Measurements from ENCODE around the gene SLC9A3. TPM values are rescaled to one million over a fixed set of nuclear protein-coding genes. Genes with fewer than 3 reads are reported as not detected.
A peak's percentile ranks its signal among the peaks of the same experiment; 100 is the strongest.

SLC9A3 gene
- total RNA-seq, 1 experiment from 2014 or later, result 0.85 TPM

GRCh38 chr5:446066-446882, 78.0 kb downstream of the SLC9A3 start:
- DNase-seq, result peak; percentile 12
- Histone ChIP-seq H3K23me2 (ENCODE audit: insufficient read length, low read depth, low read length, poor library complexity, severe bottlenecking) (peaks cover 12% of the 10 kb centered on the region), H3K4ac (ENCODE audit: low read depth, low read length) (no peak overlapping the region), H4K8ac (replicated peaks; ENCODE audit: insufficient read length, low read depth, low read length) (no peak overlapping the region), H2BK15ac (ENCODE audit: low read depth, low read length) (no peak overlapping the region), H3K4me1 (ENCODE audit: insufficient read depth, low read length) (no peaks in the 10 kb centered on the region), H4K91ac (ENCODE audit: insufficient read length, low read depth, low read length) (no peak overlapping the region), H3K14ac (ENCODE audit: insufficient read depth, low read length) (no peak overlapping the region), H3K4me2 (ENCODE audit: insufficient read depth, insufficient read length, low read length) (no peak overlapping the region), H3K27me3 (ENCODE audit: insufficient read depth, low read length) (no peaks in the 10 kb centered on the region), H2BK120ac (ENCODE audit: low read depth, low read length, poor library complexity, severe bottlenecking) (no peak overlapping the region), H3T11ph (ENCODE audit: low read length) (no peak overlapping the region), H4K5ac (ENCODE audit: insufficient read length, low read depth, low read length) (no peak overlapping the region), H2AFZ (ENCODE audit: low read length) (no peak overlapping the region), H3K79me2 (ENCODE audit: insufficient read depth, low read length) (peaks cover 6% of the 10 kb centered on the region; the same call in 1 of the 2 replicates), H4K20me1 (ENCODE audit: control insufficient read depth, insufficient read depth, insufficient read length) (no peaks in the 10 kb centered on the region), H3K18ac (ENCODE audit: insufficient read length, low read depth, low read length) (no peak overlapping the region), H2BK5ac (ENCODE audit: insufficient read length, low read length) (no peak overlapping the region), H3K9ac (ENCODE audit: extremely low read depth, insufficient read length, low read length) (no peak overlapping the region), H3K27ac (ENCODE audit: insufficient read length, low read depth, low read length) (no peak overlapping the region), H3K56ac (ENCODE audit: insufficient read length, low read depth, low read length) (no peak overlapping the region), H3K9me3 (ENCODE audit: control insufficient read depth, low read depth, low read length) (no peaks in the 10 kb centered on the region), H3K79me1 (ENCODE audit: insufficient read depth, low read depth, low read length, poor library complexity, severe bottlenecking) (peaks cover 10% of the 10 kb centered on the region), H2BK20ac (ENCODE audit: low read depth, low read length, poor library complexity, severe bottlenecking) (no peak overlapping the region), H2BK12ac (ENCODE audit: insufficient read length, low read depth, low read length) (no peak overlapping the region), H2AK5ac (ENCODE audit: insufficient read length, low read length) (no peak overlapping the region), H3K23ac (ENCODE audit: insufficient read length, low read depth, low read length) (no peak overlapping the region)
- peaks cover 5% of the 10 kb centered on the region for H3K27me3 Mint-ChIP-seq (ENCODE audit: low read depth)
- H3K27ac Mint-ChIP-seq, result no peak overlapping the region
- no peak for TF ChIP-seq CTCF (conservative IDR thresholded peaks at IDR 0.05)
- peaks cover 2 to 3% of the 10 kb centered on the region in 2 experiments; a peak in 2 of 5 replicates for H3K9me3 Mint-ChIP-seq
- no peak overlapping the region for H3K4me3 Mint-ChIP-seq
- no CpG with 5 or more reads among the region's 19 CpGs for WGBS (ENCODE audit: extremely low coverage, insufficient read length, low lambda C conversion rate)
- peaks cover 40 to 50% (median 50%) of the 10 kb centered on the region in 3 experiments for H3K36me3 Mint-ChIP-seq (ENCODE audit: insufficient read depth in 1 of 3, low read depth in 3 of 3)
- peaks cover 8 to 10% of the 10 kb centered on the region in 2 experiments; a peak in 3 of 4 replicates for H3K4me1 Mint-ChIP-seq

Measured in H9 (cell line).